HepG2 (cell line): ENCODE data around the gene ELP4. TPM values are rescaled to one million over a fixed set of nuclear protein-coding genes. Genes with fewer than 3 reads are reported as not detected.

ENCODE experiments used
- ATAC-seq: fragments of 200-7000 bp; cut with Tn5 transposase; 3 replicates; pipeline ENCODE4 v1.9.1; 2020; ENCODE audit warnings: mild to moderate bottlenecking, moderate library complexity
- BruUV-seq: library from RNA; stranded (reverse); fragments of 400-500 nt; replicated peaks from 2 replicates; lab custom pipeline; 2021; lab: Mats Ljungman, UMichigan
- CTCF ChIA-PET: fragments of 300-600 bp; formaldehyde crosslinking; extraction: SDS; loops from one replicate; lab custom pipeline; 2021; ENCODE audit warnings: low total read pairs, inconsistent platforms, low intra/inter-chr PET ratio; lab: Yijun Ruan, JAX
- POLR2A ChIA-PET: fragments of 350-600 bp; sonication (Branson Sonifier 250); formaldehyde crosslinking; loops from one replicate; lab custom pipeline; 2020; ENCODE audit warnings: antibody characterized with exemption, inconsistent platforms; lab: Yijun Ruan, JAX
- DNase-seq: peaks from one replicate; pipeline ENCODE4 v3.0.0-alpha.2; 2015; ENCODE audit warnings: low spot score
- FAIRE-seq: peaks from 3 replicates; lab custom pipeline; 2011; peaks lifted over from hg19 to GRCh38; lab: Jason Lieb, UNC
- H2AFZ ChIP-seq: one replicate; pipeline ENCODE4 v1.6.1; 2011; ENCODE audit warnings: low read length, inconsistent platforms
- H3K27ac ChIP-seq: fragments of 300-600 bp; 3 replicates; pipeline ENCODE4 v1.8.0; 2011; ENCODE audit warnings: mixed run types, mild to moderate bottlenecking, mixed read lengths, low read length, inconsistent platforms; ENCODE audit not compliant: insufficient read depth; ENCODE audit errors: extremely low read length
- H3K27me3 ChIP-seq, 2 experiments: fragments of 200-600 bp in 1 of 2; 2 replicates in 1 of 2; 3 replicates in 1 of 2; pipeline versions ENCODE4 v1.6.0 to v1.8.0; 2011; ENCODE audit warnings: low read length in 2 of 2, mild to moderate bottlenecking in 2 of 2, moderate library complexity in 2 of 2, inconsistent platforms in 1 of 2; ENCODE audit not compliant: insufficient read depth in 2 of 2, control insufficient read depth in 1 of 2
- H3K36me3 ChIP-seq, 2 experiments: fragments of 200-600 bp in 1 of 2; replicated peaks in 1 of 2; 2 replicates in 1 of 2; 3 replicates in 1 of 2; pipeline versions ENCODE4 v1.5.1 to v1.8.0; 2011; ENCODE audit warnings: low read length in 2 of 2, inconsistent platforms in 1 of 2; ENCODE audit not compliant: insufficient read depth in 2 of 2, control insufficient read depth in 1 of 2
- H3K4me1 ChIP-seq: 2 replicates; pipeline ENCODE4 v1.5.1; 2012; ENCODE audit warnings: low read length, inconsistent platforms; ENCODE audit not compliant: insufficient read depth
- H3K4me2 ChIP-seq: 2 replicates; pipeline ENCODE4 v1.6.0; 2011; ENCODE audit warnings: low read depth, low read length, inconsistent platforms
- H3K4me3 ChIP-seq, 3 experiments: fragments of 200-600 bp in 1 of 3; sonication (generic), shearing (Covaris generic) in 1 of 3; replicated peaks in 1 of 3; 2 replicates each; pipeline ENCODE4 v1.5.1; 2011 to 2016; ENCODE audit warnings: low read length in 3 of 3, inconsistent platforms in 2 of 3, low read depth in 2 of 3, mild to moderate bottlenecking in 2 of 3, control low read depth in 1 of 3, mixed read lengths in 1 of 3; ENCODE audit not compliant: insufficient read depth in 1 of 3
- H3K79me2 ChIP-seq: one replicate; pipeline ENCODE4 v1.6.1; 2011; ENCODE audit warnings: low read length, inconsistent platforms; ENCODE audit not compliant: insufficient read depth
- H3K9ac ChIP-seq: 2 replicates; pipeline ENCODE4 v1.6.0; 2011; ENCODE audit warnings: mild to moderate bottlenecking, low read depth, low read length, inconsistent platforms; ENCODE audit not compliant: insufficient read depth
- H3K9me3 ChIP-seq: 2 replicates; pipeline ENCODE4 v1.5.1; 2012; ENCODE audit warnings: mild to moderate bottlenecking, low read length
- H4K20me1 ChIP-seq: 2 replicates; pipeline ENCODE4 v1.6.0; 2011; ENCODE audit warnings: inconsistent platforms, mild to moderate bottlenecking, low read length, moderate library complexity; ENCODE audit not compliant: insufficient read depth
- ATF5 ChIP-seq: sonication (generic); formaldehyde crosslinking; IDR thresholded peaks from 2 replicates; pipeline ENCODE4 v1.4.0; 2020; ENCODE audit warnings: mild to moderate bottlenecking, low read depth, missing genetic modification reagents
- DR1 ChIP-seq: sonication (generic); formaldehyde crosslinking; IDR thresholded peaks from 2 replicates; pipeline ENCODE4 v1.8.0; 2021; ENCODE audit warnings: mild to moderate bottlenecking, missing genetic modification reagents, inconsistent platforms
- EEA1 ChIP-seq: sonication (generic); formaldehyde crosslinking; IDR thresholded peaks from 2 replicates; pipeline ENCODE4 v1.5.1; 2020; ENCODE audit warnings: mild to moderate bottlenecking, missing genetic modification reagents, borderline replicate concordance
- FOXA3 ChIP-seq: IDR thresholded peaks from 2 replicates; pipeline ENCODE4 v1.6.1; 2016; ENCODE audit warnings: missing genetic modification reagents, missing compliant biosample characterization
- HNRNPH1 ChIP-seq: fragments of 200-400 bp; formaldehyde crosslinking; optimal IDR thresholded peaks from 2 replicates; pipeline ENCODE3; 2017; ENCODE audit warnings: mild to moderate bottlenecking, low read depth, low read length
- MIXL1 ChIP-seq: IDR thresholded peaks from 2 replicates; pipeline ENCODE4 v1.6.1; 2016
- MZF1 ChIP-seq: sonication (generic); formaldehyde crosslinking; IDR thresholded peaks from 2 replicates; pipeline ENCODE4 v1.8.1; 2023; ENCODE audit warnings: mild to moderate bottlenecking, missing genetic modification reagents, borderline replicate concordance
- NPAS2 ChIP-seq: sonication (generic); formaldehyde crosslinking; IDR thresholded peaks from 2 replicates; pipeline ENCODE4 v1.8.0; 2022; ENCODE audit warnings: mild to moderate bottlenecking, missing genetic modification reagents, borderline replicate concordance
- SP4 ChIP-seq: sonication (generic); formaldehyde crosslinking; IDR thresholded peaks from 2 replicates; pipeline ENCODE4 v1.8.1; 2023; ENCODE audit warnings: mild to moderate bottlenecking, missing genetic modification reagents
- TBP ChIP-seq: sonication (generic); formaldehyde crosslinking; IDR thresholded peaks from 2 replicates; pipeline ENCODE4 v1.5.0; 2020; ENCODE audit warnings: missing genetic modification reagents
- THAP8 ChIP-seq: sonication (generic); formaldehyde crosslinking; IDR thresholded peaks from 2 replicates; pipeline ENCODE4 v1.5.1; 2020; ENCODE audit warnings: missing genetic modification reagents, mild to moderate bottlenecking, borderline replicate concordance
- U2AF2 ChIP-seq: fragments of 200-400 bp; formaldehyde crosslinking; IDR thresholded peaks from 2 replicates; pipeline ENCODE4 v1.6.1; 2017; ENCODE audit warnings: low read depth, mild to moderate bottlenecking, low read length
- ZNF567 ChIP-seq: sonication (generic); formaldehyde crosslinking; IDR thresholded peaks from 2 replicates; pipeline ENCODE4 v1.8.1; 2023; ENCODE audit warnings: mild to moderate bottlenecking, missing genetic modification reagents, borderline replicate concordance
- ZNF607 ChIP-seq: sonication (generic); formaldehyde crosslinking; IDR thresholded peaks from 2 replicates; pipeline ENCODE4 v1.5.1; 2020; ENCODE audit warnings: missing genetic modification reagents, mild to moderate bottlenecking, borderline replicate concordance
- ZNF850 ChIP-seq: sonication (generic); formaldehyde crosslinking; conservative IDR thresholded peaks from 2 replicates; pipeline ENCODE4 v1.9.0; 2021; ENCODE audit warnings: mild to moderate bottlenecking, missing genetic modification reagents
- ZNF891 ChIP-seq: sonication (generic); formaldehyde crosslinking; IDR thresholded peaks from 2 replicates; pipeline ENCODE4 v1.5.0; 2020; ENCODE audit warnings: mild to moderate bottlenecking, missing genetic modification reagents
- WGBS: methylation state at CpG from one replicate; pipeline ENCODE4 v1.1.6; 2017; ENCODE audit warnings: low lambda C conversion rate; 5-methylcytosine and 5-hydroxymethylcytosine counted together
- in situ Hi-C: cut with HindIII; loops from 2 replicates; pipeline ENCODE4 v1.10.0; 2017; ENCODE audit warnings: low pct_unique_long_range_greater_than_20kb; ENCODE audit not compliant: extremely low pct_ligation_motif_present
- intact Hi-C: fragments of 100-400 bp; cut with micrococcal nuclease; formaldehyde crosslinking; loops from one replicate; pipeline ENCODE4 v1.10.0; 2022; ENCODE audit not compliant: unreplicated experiment
- polyA plus RNA-seq, 8 experiments: library from polyadenylated mRNA; depleted of rRNA in 3 of 8; stranded (reverse) in 7 of 8; unstranded in 1 of 8; fragments of >200 nt; fragmentation: Illumina TruSeq in 4 of 8; extraction: Trizol in 4 of 8; gene quantifications; 2 replicates each; pipeline versions ENCODE4 v1.2.1 to v1.2.3, GENCODE V29; 2011 to 2016; ENCODE audit warnings: low read depth in 4 of 8, missing spikeins in 1 of 8, mixed read lengths in 1 of 8; ENCODE audit not compliant: insufficient read depth in 1 of 8
- total RNA-seq, 5 experiments: library from RNA; depleted of rRNA; stranded (reverse); fragments of >200 nt; fragmentation: Illumina TruSeq; extraction: Trizol; gene quantifications; 2 replicates each; pipeline ENCODE4 v1.2.3, GENCODE V29; 2016; ENCODE audit warnings: low read depth in 1 of 5
- TF ChIP-seq, protein P1 (sequence below): sonication (generic); formaldehyde crosslinking; IDR thresholded peaks from 2 replicates; pipeline ENCODE4 v1.5.0; 2020; ENCODE audit warnings: missing genetic modification reagents
- TF ChIP-seq, protein P2 (sequence below): sonication (generic); formaldehyde crosslinking; IDR thresholded peaks from 2 replicates; pipeline ENCODE4 v1.8.0; 2022; ENCODE audit warnings: missing genetic modification reagents, low read depth, mild to moderate bottlenecking, borderline replicate concordance

The ELP4 gene
- total and polyA plus RNA-seq, 2 of the 13 experiments (the other 11 are each of a cell fraction or from before 2014, with no cell fraction given), result 12.8 to 19.1 TPM

- Histone ChIP-seq H3K4me3 (no peak overlapping the region), H3K9ac (no peak overlapping the region), H3K27me3 (no peaks in the 10 kb centered on the region), H3K4me1 (no peaks in the 10 kb centered on the region), H3K9me3 (no peaks in the 10 kb centered on the region), H2AFZ (no peak overlapping the region), H3K27ac (no peak overlapping the region), H3K79me2 (no peaks in the 10 kb centered on the region), H4K20me1 (no peaks in the 10 kb centered on the region), H3K4me2 (no peak overlapping the region), H3K36me3 (no peaks in the 10 kb centered on the region)
- intact Hi-C loops, result no loop called here
- in situ Hi-C loops, result no loop called here
- ATAC-seq (no peak), DNase-seq (no peak), FAIRE-seq (no peak)
- BruUV-seq, result no TSS peak
- POLR2A ChIA-PET, result no interaction called here
- WGBS, result 95% methylated on average over 1 of the region's 1 CpG
- no peak for TF ChIP-seq NPAS2
- TF ChIP-seq MIXL1 (CRISPR knock-in tag), result no peak
- no peak for TF ChIP-seq DR1 (CRISPR knock-in tag)
- no peak for TF ChIP-seq ATF5 (CRISPR knock-in tag)
- no peak for TF ChIP-seq THAP8
- TF ChIP-seq U2AF2, result no peak
- no peak for TF ChIP-seq EEA1
- TF ChIP-seq, protein P1, sequence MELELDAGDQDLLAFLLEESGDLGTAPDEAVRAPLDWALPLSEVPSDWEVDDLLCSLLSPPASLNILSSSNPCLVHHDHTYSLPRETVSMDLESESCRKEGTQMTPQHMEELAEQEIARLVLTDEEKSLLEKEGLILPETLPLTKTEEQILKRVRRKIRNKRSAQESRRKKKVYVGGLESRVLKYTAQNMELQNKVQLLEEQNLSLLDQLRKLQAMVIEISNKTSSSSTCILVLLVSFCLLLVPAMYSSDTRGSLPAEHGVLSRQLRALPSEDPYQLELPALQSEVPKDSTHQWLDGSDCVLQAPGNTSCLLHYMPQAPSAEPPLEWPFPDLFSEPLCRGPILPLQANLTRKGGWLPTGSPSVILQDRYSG (CRISPR knock-in tag), result no peak
- TF ChIP-seq, protein P2, sequence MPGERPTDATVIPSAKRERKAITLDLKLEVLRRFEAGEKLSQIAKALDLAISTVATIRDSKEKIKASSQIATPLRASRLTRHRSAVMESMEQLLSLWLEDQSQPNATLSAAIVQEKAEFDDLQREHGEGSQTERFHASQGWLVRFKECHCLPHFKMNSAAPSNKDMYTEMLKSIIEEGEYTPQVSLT (CRISPR knock-in tag), result no peak
- TF ChIP-seq HNRNPH1, result no peak
- no peak for TF ChIP-seq MZF1
- TF ChIP-seq ZNF850, result no peak
- TF ChIP-seq SP4, result no peak
- no peak for TF ChIP-seq FOXA3 (CRISPR knock-in tag)
- TF ChIP-seq TBP (CRISPR knock-in tag), result no peak
- no peak for TF ChIP-seq ZNF607 (CRISPR knock-in tag)
- TF ChIP-seq ZNF891 (CRISPR knock-in tag), result no peak
- no peak for TF ChIP-seq ZNF567 (CRISPR knock-in tag)
- CTCF ChIA-PET, result no interaction called here
These were observed 196.8 kb downstream of the ELP4 start for GRCh38 chr11:31706357-31706756.
